BE2C (cell line): Measurements from ENCODE around the gene RAF1.
A peak's percentile ranks its signal among the peaks of the same experiment; 100 is the strongest.
"Not testable (repeated sequence)": the region's sequence is repeated elsewhere in the genome, so short reads cannot be mapped to it uniquely, and the experiment has no call there.

Experiments used
- DNase-seq: peaks from one replicate; pipeline ENCODE4 v3.0.0-alpha.2; 2020
- H3K27me3 ChIP-seq: fragments of 250-450 bp; sonication (Bioruptor Pico); 2 replicates; pipeline ENCODE4 v1.5.1; 2020; ENCODE audit warnings: mild to moderate bottlenecking
- H3K36me3 ChIP-seq: fragments of 250-450 bp; sonication (Bioruptor Pico); 2 replicates; pipeline ENCODE4 v1.5.1; 2020; ENCODE audit warnings: mild to moderate bottlenecking
- H3K4me1 ChIP-seq: fragments of 250-450 bp; sonication (Bioruptor Pico); 2 replicates; pipeline ENCODE4 v1.5.1; 2020
- H3K4me3 ChIP-seq: 2 replicates; pipeline ENCODE4 v1.5.1; 2011; ENCODE audit warnings: low read depth, low read length
- H3K9me3 ChIP-seq: fragments of 250-450 bp; sonication (Bioruptor Pico); 2 replicates; pipeline ENCODE4 v1.5.1; 2020
- TF ChIP-seq, protein P1 (sequence below): IDR thresholded peaks from 2 replicates; pipeline ENCODE4 v1.5.1; 2012; ENCODE audit warnings: mild to moderate bottlenecking, low read depth, low read length

The RAF1 gene

DNA sequence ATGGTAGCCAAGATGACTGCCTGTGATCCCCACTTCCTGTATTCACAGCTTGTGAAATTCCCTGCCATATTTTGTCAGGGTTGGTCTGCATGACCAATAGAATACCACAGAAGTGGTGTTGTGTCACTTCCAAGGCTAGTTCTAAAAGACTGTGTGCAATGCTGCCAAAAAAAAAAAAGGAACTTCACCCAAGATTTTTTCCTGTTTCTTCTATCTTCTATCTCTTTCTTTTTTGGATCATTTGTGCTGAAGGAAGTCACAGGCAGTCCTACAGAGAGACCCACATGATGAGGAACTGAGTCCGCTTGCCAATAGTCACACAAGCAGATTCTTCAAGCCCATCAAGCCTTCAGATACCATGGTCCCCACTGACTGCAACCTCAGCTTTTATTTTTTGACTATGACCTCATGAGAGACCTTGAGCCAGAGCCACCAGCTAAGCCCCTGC lies 18.1 kb upstream of the RAF1 start:
- Histone ChIP-seq H3K9me3 (no peaks in the 10 kb centered on the region), H3K4me1 (no peaks in the 10 kb centered on the region), H3K27me3 (no peaks in the 10 kb centered on the region), H3K36me3 (no peaks in the 10 kb centered on the region), H3K4me3 (no peak overlapping the region)
- TF ChIP-seq, protein P1, sequence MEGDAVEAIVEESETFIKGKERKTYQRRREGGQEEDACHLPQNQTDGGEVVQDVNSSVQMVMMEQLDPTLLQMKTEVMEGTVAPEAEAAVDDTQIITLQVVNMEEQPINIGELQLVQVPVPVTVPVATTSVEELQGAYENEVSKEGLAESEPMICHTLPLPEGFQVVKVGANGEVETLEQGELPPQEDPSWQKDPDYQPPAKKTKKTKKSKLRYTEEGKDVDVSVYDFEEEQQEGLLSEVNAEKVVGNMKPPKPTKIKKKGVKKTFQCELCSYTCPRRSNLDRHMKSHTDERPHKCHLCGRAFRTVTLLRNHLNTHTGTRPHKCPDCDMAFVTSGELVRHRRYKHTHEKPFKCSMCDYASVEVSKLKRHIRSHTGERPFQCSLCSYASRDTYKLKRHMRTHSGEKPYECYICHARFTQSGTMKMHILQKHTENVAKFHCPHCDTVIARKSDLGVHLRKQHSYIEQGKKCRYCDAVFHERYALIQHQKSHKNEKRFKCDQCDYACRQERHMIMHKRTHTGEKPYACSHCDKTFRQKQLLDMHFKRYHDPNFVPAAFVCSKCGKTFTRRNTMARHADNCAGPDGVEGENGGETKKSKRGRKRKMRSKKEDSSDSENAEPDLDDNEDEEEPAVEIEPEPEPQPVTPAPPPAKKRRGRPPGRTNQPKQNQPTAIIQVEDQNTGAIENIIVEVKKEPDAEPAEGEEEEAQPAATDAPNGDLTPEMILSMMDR: no peak
- no peak for DNase-seq

DNA sequence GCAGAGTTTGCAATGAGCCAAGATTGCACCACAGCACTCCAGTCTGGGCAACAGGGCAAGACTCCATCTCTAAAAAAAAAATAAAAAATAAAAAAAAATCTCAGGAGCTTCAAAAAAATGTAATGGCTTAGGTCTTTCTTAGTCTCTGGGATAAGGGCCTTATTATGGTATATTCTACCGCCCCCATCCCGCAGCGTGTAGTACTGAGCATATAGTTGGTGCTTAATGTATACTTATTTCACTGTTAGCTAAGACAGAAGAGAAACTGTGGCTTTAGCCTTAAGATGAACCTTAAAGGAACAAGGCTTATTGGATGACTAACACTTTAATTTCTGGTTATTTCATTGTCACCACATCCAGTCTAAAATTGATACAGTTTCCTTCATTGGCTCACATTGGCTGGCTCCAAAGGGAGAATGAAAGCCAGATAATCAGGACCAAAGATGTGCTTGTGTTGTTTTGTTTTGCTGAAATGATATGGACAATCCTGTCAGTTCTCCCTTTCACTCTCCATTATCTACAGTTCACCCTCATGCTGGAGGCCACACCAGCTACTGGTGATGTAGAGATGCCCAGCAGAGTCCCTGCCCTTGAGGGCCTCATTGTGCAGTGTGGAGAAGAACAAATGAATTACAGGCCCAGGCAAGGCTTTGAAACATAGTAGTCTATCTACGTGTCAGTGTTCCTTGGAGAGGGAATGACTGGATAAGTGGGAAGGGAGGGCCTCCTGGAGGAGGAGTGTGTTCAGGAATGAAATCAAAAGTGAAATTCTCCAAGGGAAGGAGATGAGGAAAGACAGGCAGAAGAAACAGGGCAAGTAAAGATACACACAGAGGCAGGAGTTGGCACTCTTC lies 17.4 kb upstream of the RAF1 start:
- no peaks in the 10 kb centered on the region for H3K36me3 ChIP-seq
- no peaks in the 10 kb centered on the region for H3K4me1 ChIP-seq
- H3K4me3 ChIP-seq: no peak overlapping the region
- H3K27me3 ChIP-seq: no peaks in the 10 kb centered on the region
- TF ChIP-seq, protein P1: no peak
- no peak for DNase-seq
- no peaks in the 10 kb centered on the region for H3K9me3 ChIP-seq

DNA sequence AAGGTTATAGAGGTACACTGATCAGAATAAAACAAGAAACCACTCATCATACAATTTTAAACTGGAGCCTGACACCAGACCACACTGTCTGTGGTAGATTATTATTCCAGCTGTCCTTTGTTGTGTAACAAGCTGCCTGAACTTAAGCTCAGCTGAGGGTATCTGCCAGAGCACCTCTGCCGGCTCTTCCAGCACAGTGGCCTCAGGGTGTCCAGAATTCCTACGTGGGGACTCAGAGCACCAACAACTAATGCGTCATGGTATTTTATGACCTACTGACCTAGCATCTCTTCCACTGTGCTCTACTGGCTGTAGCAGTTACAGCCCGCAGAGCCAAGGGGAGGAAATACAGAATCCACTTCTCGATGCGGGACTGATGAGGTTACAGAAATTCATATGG lies 15.6 kb upstream of the RAF1 start:
- no peaks in the 10 kb centered on the region for H3K36me3 ChIP-seq
- peak; percentile 18 for DNase-seq
- no peaks in the 10 kb centered on the region for H3K27me3 ChIP-seq
- TF ChIP-seq, protein P1: no peak
- no peaks in the 10 kb centered on the region for H3K9me3 ChIP-seq
- no peaks in the 10 kb centered on the region for H3K4me1 ChIP-seq
- H3K4me3 ChIP-seq: no peak overlapping the region

DNA sequence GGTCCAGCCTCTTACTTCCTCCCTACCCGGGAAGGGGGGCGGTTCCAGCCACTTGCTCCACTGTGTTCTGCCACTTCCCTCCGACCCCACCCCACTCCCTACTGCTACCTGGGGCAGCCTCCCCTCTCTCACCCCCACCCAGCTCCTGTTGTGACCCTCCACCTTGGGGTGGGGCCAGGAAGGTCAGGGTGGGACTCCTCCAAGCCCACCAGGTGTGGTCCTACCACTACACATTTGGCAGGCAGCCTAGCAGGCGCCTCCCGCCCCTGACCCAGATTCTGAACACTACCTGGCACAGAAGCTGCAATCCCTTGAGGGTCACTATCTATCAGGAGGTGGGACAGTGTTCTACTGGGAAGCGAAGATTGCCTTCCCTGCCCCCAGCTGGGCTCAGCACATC lies 13.7 kb upstream of the RAF1 start:
- TF ChIP-seq, protein P1: no peak
- DNase-seq: no peak
- H3K36me3 ChIP-seq: no peaks in the 10 kb centered on the region
- H3K4me1 ChIP-seq: no peaks in the 10 kb centered on the region
- no peaks in the 10 kb centered on the region for H3K9me3 ChIP-seq
- H3K27me3 ChIP-seq: no peaks in the 10 kb centered on the region
- no peak overlapping the region for H3K4me3 ChIP-seq

DNA sequence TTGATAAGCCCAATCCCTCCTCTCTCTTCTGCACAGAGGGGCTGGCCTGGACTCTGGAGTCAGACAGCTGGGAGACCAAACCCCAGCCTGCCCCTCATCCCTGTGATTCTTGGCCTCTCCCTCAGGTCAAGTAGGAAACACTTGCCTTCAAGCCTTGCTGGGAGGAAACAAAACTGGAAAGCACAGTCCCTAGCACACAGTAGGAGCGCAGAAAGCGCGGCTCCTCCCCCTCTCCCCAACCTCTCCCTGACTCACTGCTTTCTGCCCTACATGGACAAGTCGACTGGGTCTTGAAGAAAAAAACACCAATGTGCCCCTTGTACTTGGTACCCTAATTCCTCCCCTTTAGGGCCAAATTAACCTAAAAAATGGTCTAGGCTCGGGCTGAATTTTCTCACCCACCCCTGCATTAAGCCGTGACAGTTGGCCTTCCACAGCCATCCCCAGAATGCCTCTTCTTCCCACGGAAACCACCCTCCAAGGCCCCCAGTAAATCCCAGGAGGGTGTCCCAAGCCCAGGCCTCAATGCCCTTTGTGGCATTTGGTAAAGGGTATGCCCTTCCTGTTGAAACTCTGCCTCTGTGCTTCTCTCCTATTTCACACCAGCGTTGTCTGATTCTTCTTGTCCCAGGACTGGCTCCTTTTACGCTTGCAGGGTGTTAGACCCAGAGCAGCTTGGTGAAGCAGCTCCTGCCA lies 11.3 kb upstream of the RAF1 start:
- TF ChIP-seq, protein P1: no peak
- H3K27me3 ChIP-seq: no peaks in the 10 kb centered on the region
- H3K4me1 ChIP-seq: no peaks in the 10 kb centered on the region
- H3K4me3 ChIP-seq: no peak overlapping the region
- H3K36me3 ChIP-seq: no peaks in the 10 kb centered on the region
- DNase-seq: no peak
- no peaks in the 10 kb centered on the region for H3K9me3 ChIP-seq

DNA sequence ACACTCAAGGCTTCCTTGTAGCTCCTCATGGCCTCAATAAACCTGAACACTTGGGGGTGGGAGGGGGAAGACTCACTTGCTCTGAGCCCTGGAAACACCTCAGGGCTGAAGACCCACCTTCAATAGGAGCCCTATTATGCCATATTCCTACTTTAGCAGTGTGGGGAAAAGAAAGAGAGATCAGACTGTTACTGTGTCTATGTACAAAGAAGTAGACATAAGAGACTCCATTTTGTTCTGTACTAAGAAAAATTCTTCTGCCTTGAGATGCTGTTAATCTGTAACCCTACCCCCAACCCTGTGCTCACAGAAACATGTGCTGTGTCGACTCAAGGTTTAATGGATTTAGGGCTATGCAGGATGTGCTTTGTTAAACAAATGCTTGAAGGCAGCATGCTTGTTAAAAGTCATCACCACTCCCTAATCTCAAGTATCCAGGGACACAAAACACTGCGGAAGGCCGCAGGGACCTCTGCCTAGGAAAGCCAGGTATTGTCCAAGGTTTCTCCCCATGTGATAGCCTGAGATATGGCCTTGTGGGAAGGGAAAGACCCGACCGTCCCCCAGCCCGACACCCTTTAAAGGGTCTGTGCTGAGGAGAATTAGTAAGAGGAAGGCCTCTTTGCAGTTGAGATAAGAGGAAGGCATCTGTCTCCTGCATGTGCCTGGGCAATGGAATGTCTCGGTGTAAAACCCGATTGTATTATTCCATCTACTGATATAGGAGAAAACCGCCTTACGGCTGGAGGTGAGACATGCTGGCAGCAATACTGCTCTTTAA lies 10.2 kb upstream of the RAF1 start:
- not testable (repeated sequence) for H3K4me1 ChIP-seq, H3K36me3 ChIP-seq, H3K4me3 ChIP-seq, H3K9me3 ChIP-seq, DNase-seq, H3K27me3 ChIP-seq
